ENCODE results near the gene TRPM8. TPM values are rescaled to one million over a fixed set of nuclear protein-coding genes. Genes with fewer than 3 reads are reported as not detected.

TRPM8 gene
- total and polyA plus RNA-seq, 2 of the 8 experiments (the other 6 are each of a cell fraction or from before 2014, with no cell fraction given) = 0.18 to 0.54 TPM

DNA sequence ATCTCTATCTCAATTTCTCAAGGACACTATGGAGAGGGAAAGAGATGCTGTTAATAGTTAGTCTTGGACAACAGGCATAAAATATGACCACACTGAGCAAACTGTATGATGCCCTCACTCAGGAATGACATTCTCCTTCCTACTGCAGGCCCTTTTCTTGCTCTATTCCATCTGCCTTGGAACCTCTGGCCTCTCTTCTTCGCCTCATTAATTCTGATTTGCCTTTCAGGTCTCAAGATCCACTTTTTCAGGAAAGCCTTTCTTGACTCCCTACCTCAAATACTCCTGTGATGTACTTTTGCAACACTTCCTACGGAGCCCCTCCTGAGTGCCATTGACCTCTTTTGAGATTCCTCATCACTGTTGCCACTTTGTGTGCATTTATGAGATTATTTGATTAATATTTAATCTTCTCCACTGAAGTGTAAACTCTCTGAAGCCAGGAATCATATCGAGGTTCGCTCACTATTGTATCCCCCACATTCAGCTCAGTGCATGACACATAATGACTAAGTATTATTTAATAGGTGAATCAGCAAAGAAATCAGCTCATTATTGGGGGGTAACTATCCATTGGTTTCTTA lies 112.1 kb downstream of the TRPM8 start:
- no peak overlapping the region for H3K4me2 ChIP-seq (ENCODE audit: insufficient read depth in 1 of 2, low read depth in 2 of 2, low read length in 2 of 2)
- H3K4me1 ChIP-seq (replicated peaks in 1 of 4; ENCODE audit: control insufficient read depth in 3 of 4, insufficient read depth in 4 of 4, low read length in 3 of 4) = no peaks in the 10 kb centered on the region
- H3K56ac ChIP-seq (replicated peaks; ENCODE audit: insufficient read length, low read depth, low read length) = no peak overlapping the region
- H4K91ac ChIP-seq (replicated peaks; ENCODE audit: insufficient read length, low read length) = no peak overlapping the region
- H3K27ac ChIP-seq (ENCODE audit: low read depth, low read length) = no peak overlapping the region
- ChIA-PET POLR2A (ENCODE audit: partially characterized antibody) (no interaction called here), CTCF (ENCODE audit: partially characterized antibody) (interaction anchor here (1.2 kb wide), 1 partner anchor 18 kb away, joined by 3 read pairs; no protein-coding TSS in a partner anchor)
- no peak overlapping the region for H3K9ac ChIP-seq (replicated peaks in 1 of 4; ENCODE audit: extremely low read depth in 1 of 4, low read depth in 3 of 4, low read length in 3 of 4)
- no peak for FAIRE-seq
- H4K20me1 ChIP-seq (replicated peaks in 1 of 2; ENCODE audit: control insufficient read depth in 1 of 2, insufficient read depth in 2 of 2, low read length in 2 of 2) = no peaks in the 10 kb centered on the region
- no peak overlapping the region for H2BK5ac ChIP-seq (ENCODE audit: low read depth, low read length)
- H3K18ac ChIP-seq (ENCODE audit: extremely low read depth, low read length) = no peak overlapping the region
- H2BK20ac ChIP-seq (ENCODE audit: low read length) = no peak overlapping the region
- H3K36me3 ChIP-seq (ENCODE audit: control insufficient read depth in 2 of 4, insufficient read depth in 4 of 4, low read length in 3 of 4) = no peaks in the 10 kb centered on the region
- H3K4ac ChIP-seq (replicated peaks; ENCODE audit: insufficient read length, low read depth, low read length) = no peak overlapping the region
- H2AK5ac ChIP-seq (ENCODE audit: low read depth, low read length) = no peak overlapping the region
- H2BK12ac ChIP-seq (ENCODE audit: low read depth, low read length) = no peak overlapping the region
- no peak overlapping the region for H2BK120ac ChIP-seq (replicated peaks; ENCODE audit: low read depth, low read length)
- H2AFZ ChIP-seq (ENCODE audit: low read length) = no peak overlapping the region
- H3K23ac ChIP-seq (ENCODE audit: insufficient read length) = no peak overlapping the region
- H4K8ac ChIP-seq (ENCODE audit: extremely low read depth, insufficient read depth, low read length) = no peak overlapping the region
- H3K79me2 ChIP-seq (ENCODE audit: control insufficient read depth in 1 of 2, insufficient read depth in 2 of 2, low read length in 2 of 2) = no peaks in the 10 kb centered on the region
- no peak for DNase-seq (ENCODE audit: low read depth in 1 of 2, low spot score in 2 of 2)
- no peak overlapping the region for H4K5ac ChIP-seq (ENCODE audit: insufficient read length, low read depth, low read length)
- peaks cover 4 to 6% of the 10 kb centered on the region in 2 experiments; a peak in 1 of 4 replicates for H3K9me3 ChIP-seq (ENCODE audit: insufficient read depth in 2 of 2, low read depth in 1 of 2, low read length in 1 of 2)
- WGBS, 2 experiments (ENCODE audit: extremely low coverage in 1 of 2, insufficient coverage in 1 of 2, insufficient read length in 1 of 2, insufficient replicate concordance in 2 of 2, low coverage in 1 of 2, low lambda C conversion rate in 2 of 2, missing lambda C conversion rate in 1 of 2) = 97% methylated on average over 4 of the region's 4 CpGs; no CpG with 5 or more reads in 1 of the 2 experiments
- no peaks in the 10 kb centered on the region for H3K79me1 ChIP-seq (ENCODE audit: low read depth, low read length)
- H2BK15ac ChIP-seq (ENCODE audit: low read length) = no peak overlapping the region
- H3K4me3 ChIP-seq (ENCODE audit: extremely low read depth in 1 of 4, insufficient read depth in 2 of 4, low read depth in 3 of 4, low read length in 4 of 4) = no peak overlapping the region
- H3K27me3 ChIP-seq (replicated peaks in 1 of 4; ENCODE audit: control insufficient read depth in 3 of 4, extremely low read depth in 1 of 4, insufficient read depth in 3 of 4, low read length in 3 of 4) = no peaks in the 10 kb centered on the region
- no peaks in the 10 kb centered on the region for H3K23me2 ChIP-seq (ENCODE audit: low read depth, low read length)
- no peak overlapping the region for H3K14ac ChIP-seq (ENCODE audit: insufficient read length)
- no peak for TF ChIP-seq CBX8 (IDR thresholded peaks at IDR 0.05; ENCODE audit: borderline replicate concordance, low read depth, low read length)
- TF ChIP-seq RXRA (IDR thresholded peaks at IDR 0.05; ENCODE audit: insufficient read depth, low read depth, low read length) = no peak
- TF ChIP-seq RFX5 (IDR thresholded peaks at IDR 0.05; ENCODE audit: borderline replicate concordance, low read depth, low read length) = no peak
- TF ChIP-seq SAP30 (IDR thresholded peaks at IDR 0.05; ENCODE audit: insufficient read depth, insufficient replicate concordance, low read length) = no peak
- no peak for TF ChIP-seq TAF1 (IDR thresholded peaks at IDR 0.05; ENCODE audit: low read depth, low read length)
- no peak for TF ChIP-seq SUZ12 (IDR thresholded peaks at IDR 0.05; ENCODE audit: low read length)
- TF ChIP-seq TAF7 (optimal IDR thresholded peaks at IDR 0.05; ENCODE audit: borderline replicate concordance, low read depth, low read length) = no peak
- no peak for TF ChIP-seq RNF2 (IDR thresholded peaks at IDR 0.05; ENCODE audit: borderline replicate concordance, low read depth, low read length, missing control alignments, poor library complexity, severe bottlenecking)
- no peak for TF ChIP-seq JUN (IDR thresholded peaks at IDR 0.05; ENCODE audit: low read depth, low read length)
- TF ChIP-seq ZNF274 (IDR thresholded peaks at IDR 0.05; ENCODE audit: borderline replicate concordance, extremely low read depth, low read length) = no peak
- no peak for TF ChIP-seq POU5F1 (IDR thresholded peaks at IDR 0.05; ENCODE audit: low read depth, low read length)
- TF ChIP-seq CHD2 (IDR thresholded peaks at IDR 0.05; ENCODE audit: low read length) = no peak
- no peak for TF ChIP-seq SIRT6 (IDR thresholded peaks at IDR 0.05; ENCODE audit: low read length)
- no peak for TF ChIP-seq CTBP2 (IDR thresholded peaks at IDR 0.05; ENCODE audit: borderline replicate concordance, insufficient read depth, insufficient read length, low read length)
